NCI-H1930 (cell line): Measurements from ENCODE around the gene NPPA.
"Not testable (repeated sequence)": the region's sequence is repeated elsewhere in the genome, so short reads cannot be mapped to it uniquely, and the experiment has no call there.

Source experiments
- DNase-seq, 2 experiments: peaks; one replicate each; lab custom pipeline; 2025; lab: John Stamatoyannopoulos, UW

The NPPA gene

GRCh38 chr1:11847667-11848372 lies at the start of gene NPPA:
NPPA (minus strand) TSS chr1:11847783; CDS start chr1:11847684, 99 bp downstream.
- DNase-seq = no peak

- not testable (repeated sequence) for DNase-seq
Measured at GRCh38 chr1:11894501-11894900, 46.9 kb upstream of the NPPA start.

- peak; percentile 33 to 55 for DNase-seq
Measured at GRCh38 chr1:11893907-11894251, 46.3 kb upstream of the NPPA start.

GRCh38 chr1:11891433-11892186 lies 44.0 kb upstream of the NPPA start:
- DNase-seq = no peak

GRCh38 chr1:11888877-11889208 lies 41.3 kb upstream of the NPPA start:
- DNase-seq = no peak

- no peak for DNase-seq
Measured at GRCh38 chr1:11888206-11888876, 40.8 kb upstream of the NPPA start.

- DNase-seq = no peak
Measured at GRCh38 chr1:11887666-11888007, 40.1 kb upstream of the NPPA start.

GRCh38 chr1:11886986-11887665 lies 39.5 kb upstream of the NPPA start:
- no peak for DNase-seq

GRCh38 chr1:11885916-11886315 lies 38.3 kb upstream of the NPPA start:
- DNase-seq = no peak

- DNase-seq = no peak
Measured at GRCh38 chr1:11882814-11883538, 35.4 kb upstream of the NPPA start.

- no peak for DNase-seq
Measured at GRCh38 chr1:11881749-11882441, 34.3 kb upstream of the NPPA start.

GRCh38 chr1:11880911-11881748 lies 33.5 kb upstream of the NPPA start:
- no peak for DNase-seq

GRCh38 chr1:11880181-11880575 lies 32.6 kb upstream of the NPPA start:
- no peak for DNase-seq

- DNase-seq = no peak
Measured at GRCh38 chr1:11879311-11880180, 32.0 kb upstream of the NPPA start.

- DNase-seq = no peak
Measured at GRCh38 chr1:11878891-11879190, 31.3 kb upstream of the NPPA start.

GRCh38 chr1:11878081-11878890 lies 30.7 kb upstream of the NPPA start:
- DNase-seq = no peak

- DNase-seq = no peak
Measured at GRCh38 chr1:11877074-11877473, 29.5 kb upstream of the NPPA start.

- no peak for DNase-seq
Measured at GRCh38 chr1:11875094-11875493, 27.5 kb upstream of the NPPA start.

- no peak for DNase-seq
Measured at GRCh38 chr1:11874624-11875023, 27.0 kb upstream of the NPPA start.
